ENCODE measurements around the gene TRIM52.
"Not testable (repeated sequence)": the region's sequence is repeated elsewhere in the genome, so short reads cannot be mapped to it uniquely, and the experiment has no call there.

DNA sequence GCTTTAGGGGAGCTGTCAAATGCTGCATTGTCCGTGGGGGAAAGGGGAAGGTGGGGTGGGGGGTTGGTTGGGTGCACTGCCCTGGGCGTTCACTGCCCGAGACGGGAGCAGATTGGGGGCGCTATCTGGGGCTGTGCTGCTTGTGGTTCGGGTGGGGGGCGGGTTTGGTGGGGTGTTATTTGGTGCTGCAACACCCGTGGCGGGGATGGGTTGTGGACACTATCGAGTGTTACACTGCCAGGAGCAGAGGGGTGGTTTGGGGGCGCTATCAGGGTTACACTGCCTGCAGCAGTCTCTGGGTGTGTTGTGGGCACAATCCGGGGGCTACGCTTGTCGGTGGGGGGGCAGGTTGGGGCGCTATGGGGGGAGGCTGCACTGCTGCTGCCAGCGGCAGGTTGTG lies 21.5 kb upstream of the TRIM52 start:
- TF ChIP-seq, protein P1, sequence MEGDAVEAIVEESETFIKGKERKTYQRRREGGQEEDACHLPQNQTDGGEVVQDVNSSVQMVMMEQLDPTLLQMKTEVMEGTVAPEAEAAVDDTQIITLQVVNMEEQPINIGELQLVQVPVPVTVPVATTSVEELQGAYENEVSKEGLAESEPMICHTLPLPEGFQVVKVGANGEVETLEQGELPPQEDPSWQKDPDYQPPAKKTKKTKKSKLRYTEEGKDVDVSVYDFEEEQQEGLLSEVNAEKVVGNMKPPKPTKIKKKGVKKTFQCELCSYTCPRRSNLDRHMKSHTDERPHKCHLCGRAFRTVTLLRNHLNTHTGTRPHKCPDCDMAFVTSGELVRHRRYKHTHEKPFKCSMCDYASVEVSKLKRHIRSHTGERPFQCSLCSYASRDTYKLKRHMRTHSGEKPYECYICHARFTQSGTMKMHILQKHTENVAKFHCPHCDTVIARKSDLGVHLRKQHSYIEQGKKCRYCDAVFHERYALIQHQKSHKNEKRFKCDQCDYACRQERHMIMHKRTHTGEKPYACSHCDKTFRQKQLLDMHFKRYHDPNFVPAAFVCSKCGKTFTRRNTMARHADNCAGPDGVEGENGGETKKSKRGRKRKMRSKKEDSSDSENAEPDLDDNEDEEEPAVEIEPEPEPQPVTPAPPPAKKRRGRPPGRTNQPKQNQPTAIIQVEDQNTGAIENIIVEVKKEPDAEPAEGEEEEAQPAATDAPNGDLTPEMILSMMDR (conservative IDR thresholded peaks at IDR 0.05), result not testable (repeated sequence)
- not testable (repeated sequence) for TF ChIP-seq EZH2 (IDR thresholded peaks at IDR 0.05; ENCODE audit: low read depth)

Data from PC-9 (cell line).